Adrenal gland (tissue), 5 donors: Measurements from ENCODE around the gene KRTAP4-12.

Source experiments
- POLR2A ChIP-seq, 2 donors: fragments of 450-650 bp; IDR thresholded peaks; one replicate each; pipeline ENCODE4 v1.6.1; 2017; ENCODE audit warnings: antibody characterized with exemption in 2 of 2, mild to moderate bottlenecking in 2 of 2, moderate library complexity in 1 of 2
- TF ChIP-seq, protein P1 (sequence below), 6 experiments: fragments of 450-650 bp in 4 of 6; fragments of 200-600 bp in 2 of 6; sonication (generic) in 1 of 6; IDR thresholded peaks; 1 replicate in 5 of 6; 2 replicates in 1 of 6; pipeline versions ENCODE4 v1.5.1 to v1.8.0; 2016 to 2021; ENCODE audit warnings: antibody characterized with exemption in 6 of 6, mild to moderate bottlenecking in 2 of 6, moderate library complexity in 1 of 6
- donor health status: DM: no; HTN: no; CAD: no.

DNA sequence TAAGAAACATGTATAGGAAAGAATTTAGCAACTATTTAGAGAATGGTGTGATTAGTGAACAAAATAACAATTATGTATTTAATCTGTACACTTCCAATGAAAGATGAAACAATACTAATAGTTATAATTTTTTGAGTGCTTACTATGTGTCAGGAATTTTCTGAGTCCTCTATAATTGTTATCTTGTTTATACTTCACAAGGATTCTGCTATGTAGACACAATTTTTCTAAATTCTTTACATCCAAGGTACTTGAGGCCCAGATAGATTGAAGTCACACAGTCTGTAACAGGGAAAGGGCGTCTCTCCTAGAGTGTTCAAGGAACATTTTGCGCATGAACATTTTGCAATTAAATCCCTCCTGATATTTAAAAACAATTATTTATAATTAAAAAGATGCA is 1.1 kb upstream of the KRTAP4-12 start:
- no peak for TF ChIP-seq POLR2A (IDR thresholded peaks at IDR 0.05)
- TF ChIP-seq, protein P1, sequence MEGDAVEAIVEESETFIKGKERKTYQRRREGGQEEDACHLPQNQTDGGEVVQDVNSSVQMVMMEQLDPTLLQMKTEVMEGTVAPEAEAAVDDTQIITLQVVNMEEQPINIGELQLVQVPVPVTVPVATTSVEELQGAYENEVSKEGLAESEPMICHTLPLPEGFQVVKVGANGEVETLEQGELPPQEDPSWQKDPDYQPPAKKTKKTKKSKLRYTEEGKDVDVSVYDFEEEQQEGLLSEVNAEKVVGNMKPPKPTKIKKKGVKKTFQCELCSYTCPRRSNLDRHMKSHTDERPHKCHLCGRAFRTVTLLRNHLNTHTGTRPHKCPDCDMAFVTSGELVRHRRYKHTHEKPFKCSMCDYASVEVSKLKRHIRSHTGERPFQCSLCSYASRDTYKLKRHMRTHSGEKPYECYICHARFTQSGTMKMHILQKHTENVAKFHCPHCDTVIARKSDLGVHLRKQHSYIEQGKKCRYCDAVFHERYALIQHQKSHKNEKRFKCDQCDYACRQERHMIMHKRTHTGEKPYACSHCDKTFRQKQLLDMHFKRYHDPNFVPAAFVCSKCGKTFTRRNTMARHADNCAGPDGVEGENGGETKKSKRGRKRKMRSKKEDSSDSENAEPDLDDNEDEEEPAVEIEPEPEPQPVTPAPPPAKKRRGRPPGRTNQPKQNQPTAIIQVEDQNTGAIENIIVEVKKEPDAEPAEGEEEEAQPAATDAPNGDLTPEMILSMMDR (IDR thresholded peaks at IDR 0.05): no peak
